Measurements from ENCODE around the gene UBE2E3.
"Not testable (repeated sequence)": the region's sequence is repeated elsewhere in the genome, so short reads cannot be mapped to it uniquely, and the experiment has no call there.

The UBE2E3 gene

DNA sequence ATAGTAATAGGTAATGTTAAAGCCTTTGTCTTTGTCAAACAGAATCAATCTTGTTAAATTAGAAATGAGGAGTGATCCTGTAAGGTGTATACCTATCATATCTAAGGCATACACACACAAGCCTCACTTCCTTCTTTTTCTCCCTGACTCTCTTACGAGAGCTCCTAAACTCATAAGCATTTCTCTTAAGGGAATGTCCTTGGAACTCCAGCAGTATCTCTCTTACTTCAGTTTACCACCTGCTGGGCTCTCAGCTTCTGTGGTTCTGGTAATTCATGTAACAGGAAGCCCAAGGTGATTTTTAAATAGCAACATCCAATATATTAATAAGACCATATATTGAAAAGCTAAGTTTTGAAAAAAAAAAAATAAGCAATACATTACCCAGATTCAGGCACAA is 85.9 kb downstream of the UBE2E3 start:
- Mint-ChIP-seq H3K4me1 (ENCODE audit: low read depth) (no peaks in the 10 kb centered on the region), H3K36me3 (ENCODE audit: low read depth) (peaks cover 15% of the 10 kb centered on the region), H3K9me3 (no peaks in the 10 kb centered on the region), H3K27me3 (no peaks in the 10 kb centered on the region), H3K4me3 (no peak overlapping the region), H3K27ac (no peak overlapping the region)

DNA sequence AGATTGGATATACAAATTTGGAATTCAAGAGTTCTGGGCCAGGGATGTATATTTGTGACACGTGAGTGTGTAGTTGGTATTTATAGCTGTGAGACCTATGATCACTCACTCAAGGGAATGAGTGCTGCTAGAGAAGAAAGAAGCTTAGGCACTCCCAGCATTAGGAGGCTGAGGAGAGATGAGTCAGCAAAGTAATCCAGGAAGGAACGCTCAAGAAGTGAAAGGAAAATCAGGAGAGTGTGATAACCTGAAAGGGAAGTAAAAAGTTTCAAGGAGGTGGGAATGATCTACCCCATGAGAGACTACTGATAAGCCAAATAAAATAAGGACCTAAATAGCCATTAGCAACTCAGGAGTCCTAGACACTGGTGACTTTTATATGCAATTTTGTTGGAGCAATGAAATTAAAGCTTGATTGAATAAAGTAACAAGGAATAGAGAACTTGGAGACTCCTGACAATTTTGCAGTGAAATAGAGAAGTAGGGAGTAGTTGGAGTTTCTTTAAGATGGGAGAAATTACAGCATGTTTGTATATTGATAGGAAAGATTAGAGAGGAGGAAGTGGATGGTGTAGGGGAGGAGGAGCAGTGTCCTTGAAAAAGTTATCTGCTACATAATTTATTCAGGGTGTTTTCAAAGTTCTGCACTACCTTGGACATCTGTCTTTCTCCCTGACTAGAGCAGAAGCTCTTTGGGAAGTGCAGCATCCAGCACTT is 89.9 kb downstream of the UBE2E3 start:
- Mint-ChIP-seq H3K4me3 (no peak overlapping the region), H3K27ac (no peak overlapping the region), H3K27me3 (no peaks in the 10 kb centered on the region), H3K36me3 (ENCODE audit: low read depth) (no peaks in the 10 kb centered on the region), H3K9me3 (no peaks in the 10 kb centered on the region), H3K4me1 (ENCODE audit: low read depth) (peaks cover 4% of the 10 kb centered on the region)

DNA sequence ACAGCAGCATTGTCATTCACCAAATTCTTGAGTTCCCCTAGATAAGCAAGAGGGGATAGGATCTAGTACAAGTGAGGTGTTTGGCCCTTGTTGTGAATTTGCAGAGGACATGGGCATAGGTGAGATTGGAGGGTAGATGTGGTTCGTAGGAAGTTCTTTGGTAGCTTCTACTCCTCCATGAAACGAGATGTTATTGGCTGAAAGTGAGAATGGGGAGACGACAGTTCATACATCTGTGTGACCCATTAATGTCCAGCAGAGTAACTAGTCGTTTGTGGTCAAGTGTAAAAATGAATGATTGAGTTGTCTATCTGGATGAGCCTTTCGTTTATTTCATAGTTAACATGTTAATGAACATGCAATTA is 90.4 kb downstream of the UBE2E3 start:
- H3K27ac Mint-ChIP-seq = no peak overlapping the region
- H3K4me3 Mint-ChIP-seq = no peak overlapping the region
- no peaks in the 10 kb centered on the region for H3K9me3 Mint-ChIP-seq
- peaks cover 4% of the 10 kb centered on the region for H3K4me1 Mint-ChIP-seq (ENCODE audit: low read depth)
- no peaks in the 10 kb centered on the region for H3K36me3 Mint-ChIP-seq (ENCODE audit: low read depth)
- H3K27me3 Mint-ChIP-seq = no peaks in the 10 kb centered on the region

DNA sequence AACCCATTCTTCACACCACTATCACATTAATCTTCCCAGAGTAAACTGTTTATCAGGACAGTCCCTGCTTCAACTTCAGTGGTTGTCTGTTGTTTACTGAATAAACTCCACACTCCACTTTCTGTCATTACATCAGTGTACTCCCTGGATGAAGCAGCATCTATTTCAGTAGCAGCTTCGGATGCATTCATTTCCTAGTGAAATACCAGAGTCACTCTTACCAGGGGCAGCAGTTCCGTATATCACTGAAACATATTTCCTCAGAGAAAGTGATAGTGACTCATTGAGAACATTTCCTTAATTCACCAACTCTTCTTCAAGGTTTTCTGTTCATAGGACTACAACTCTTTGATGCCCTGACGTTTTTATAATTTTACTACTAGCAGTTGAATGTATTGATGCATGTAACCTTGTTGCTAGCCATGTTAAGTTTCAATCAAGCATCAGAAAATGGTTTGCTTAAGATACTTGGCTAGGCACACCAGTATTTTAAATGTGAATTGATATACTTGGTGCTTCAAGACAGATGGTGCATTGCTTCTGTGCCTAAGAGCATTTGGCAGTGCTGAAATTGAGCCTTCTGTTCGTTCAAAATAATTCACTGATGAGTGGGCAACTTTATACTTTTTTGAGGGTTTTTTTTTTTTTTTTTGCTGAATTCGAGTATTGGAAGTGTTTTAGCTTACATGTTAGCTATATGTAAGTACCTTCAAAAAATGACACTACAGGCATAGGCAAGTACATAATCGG is 92.3 kb downstream of the UBE2E3 start:
- Mint-ChIP-seq H3K36me3 (ENCODE audit: low read depth) (no peaks in the 10 kb centered on the region), H3K9me3 (no peaks in the 10 kb centered on the region), H3K27ac (no peak overlapping the region), H3K27me3 (no peaks in the 10 kb centered on the region), H3K4me1 (ENCODE audit: low read depth) (peaks cover 8% of the 10 kb centered on the region), H3K4me3 (no peak overlapping the region)

DNA sequence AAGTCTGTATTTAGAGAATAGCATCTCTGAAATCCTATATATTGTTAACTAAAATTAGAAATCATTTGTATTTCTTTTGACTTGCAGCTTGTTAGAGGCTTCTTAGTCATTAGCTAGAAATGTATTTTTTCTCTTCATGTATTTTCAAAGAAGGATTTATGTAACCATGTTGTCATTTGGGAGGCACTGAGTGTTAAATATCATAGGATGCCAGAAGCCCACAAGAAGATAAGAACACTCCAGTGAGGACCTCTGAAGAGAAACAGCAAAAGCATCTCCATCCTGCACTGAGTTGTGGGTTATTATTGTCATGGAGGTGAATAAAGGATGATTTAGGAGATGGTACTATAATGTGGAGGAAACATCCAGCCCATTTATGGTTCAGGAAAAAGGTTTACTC is 93.5 kb downstream of the UBE2E3 start:
- Mint-ChIP-seq H3K4me1 (ENCODE audit: low read depth) (peaks cover 8% of the 10 kb centered on the region), H3K4me3 (no peak overlapping the region), H3K27me3 (no peaks in the 10 kb centered on the region), H3K36me3 (ENCODE audit: low read depth) (no peaks in the 10 kb centered on the region), H3K9me3 (no peaks in the 10 kb centered on the region), H3K27ac (no peak overlapping the region)

DNA sequence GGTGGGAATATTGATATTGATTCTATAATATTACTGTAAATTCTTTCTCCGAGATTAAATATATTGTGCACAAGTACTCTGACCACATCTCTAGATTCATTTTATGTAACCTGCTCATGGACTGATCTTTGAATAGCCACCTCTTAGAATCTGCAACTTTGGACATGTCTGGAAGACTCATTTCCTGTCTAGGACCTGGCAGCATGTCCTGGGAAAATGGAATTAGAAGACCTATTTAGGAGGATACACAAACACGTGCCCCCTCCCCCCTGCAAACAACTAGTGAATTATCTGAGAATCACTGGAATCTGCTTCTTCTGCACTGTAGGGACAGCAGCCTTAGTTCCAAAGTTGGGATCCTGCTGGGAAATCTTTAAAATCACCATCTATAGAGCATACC is 94.1 kb downstream of the UBE2E3 start:
- no peaks in the 10 kb centered on the region for H3K27me3 Mint-ChIP-seq
- no peaks in the 10 kb centered on the region for H3K36me3 Mint-ChIP-seq (ENCODE audit: low read depth)
- no peaks in the 10 kb centered on the region for H3K9me3 Mint-ChIP-seq
- H3K27ac Mint-ChIP-seq = no peak overlapping the region
- H3K4me3 Mint-ChIP-seq = no peak overlapping the region
- H3K4me1 Mint-ChIP-seq (ENCODE audit: low read depth) = peaks cover 8% of the 10 kb centered on the region

DNA sequence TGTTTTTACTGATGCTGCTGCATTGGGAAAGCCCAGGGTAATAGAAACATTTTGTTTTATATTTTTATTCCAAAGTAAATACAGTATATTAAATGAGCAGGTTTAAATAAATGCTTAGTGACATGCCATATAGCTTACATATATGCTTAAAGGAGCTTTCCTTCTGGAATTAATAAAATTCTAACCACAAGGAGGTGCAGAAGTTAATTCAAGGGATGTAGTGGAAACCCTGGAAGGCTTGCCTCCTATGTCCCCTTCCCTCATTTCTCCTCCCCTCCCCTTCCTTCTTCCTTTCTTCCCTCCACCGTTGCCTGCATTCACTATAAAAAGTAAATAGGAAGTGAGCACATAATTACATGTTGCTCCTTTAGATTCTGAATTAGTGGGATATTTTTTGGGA is 96.3 kb downstream of the UBE2E3 start:
- no peak overlapping the region for H3K4me3 Mint-ChIP-seq
- no peak overlapping the region for H3K27ac Mint-ChIP-seq
- no peaks in the 10 kb centered on the region for H3K9me3 Mint-ChIP-seq
- H3K27me3 Mint-ChIP-seq = no peaks in the 10 kb centered on the region
- H3K4me1 Mint-ChIP-seq (ENCODE audit: low read depth) = peaks cover 8% of the 10 kb centered on the region
- H3K36me3 Mint-ChIP-seq (ENCODE audit: low read depth) = no peaks in the 10 kb centered on the region

DNA sequence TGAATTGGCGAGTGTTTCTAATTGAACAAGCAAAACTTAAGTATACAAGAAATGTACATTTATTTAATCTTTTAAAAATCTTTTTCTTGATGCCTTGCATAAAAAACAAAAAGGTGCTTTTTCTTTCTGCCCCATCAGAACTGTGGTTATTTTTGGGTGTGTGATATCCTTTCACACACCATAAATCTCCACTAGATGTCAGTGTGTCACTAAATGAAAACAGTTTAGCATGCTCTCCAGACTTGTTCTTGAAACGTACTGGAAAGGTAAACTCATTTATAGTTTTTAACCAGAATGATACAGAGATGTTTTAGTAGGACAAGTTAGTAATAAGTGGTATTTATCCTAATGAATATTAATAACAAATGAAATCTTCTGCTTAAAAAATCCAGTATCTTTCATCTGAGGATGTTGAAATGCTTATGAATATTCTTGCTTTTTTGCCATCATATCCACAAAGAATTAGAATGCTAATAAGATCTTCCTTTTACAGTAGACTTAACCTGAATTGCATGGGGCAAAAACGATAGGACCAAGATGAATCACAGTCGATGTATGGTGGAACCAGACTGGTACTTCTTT is 96.8 kb downstream of the UBE2E3 start:
- Mint-ChIP-seq H3K4me1 (ENCODE audit: low read depth) (peaks cover 7% of the 10 kb centered on the region), H3K36me3 (ENCODE audit: low read depth) (no peaks in the 10 kb centered on the region), H3K4me3 (no peak overlapping the region), H3K27me3 (no peaks in the 10 kb centered on the region), H3K9me3 (no peaks in the 10 kb centered on the region), H3K27ac (no peak overlapping the region)

DNA sequence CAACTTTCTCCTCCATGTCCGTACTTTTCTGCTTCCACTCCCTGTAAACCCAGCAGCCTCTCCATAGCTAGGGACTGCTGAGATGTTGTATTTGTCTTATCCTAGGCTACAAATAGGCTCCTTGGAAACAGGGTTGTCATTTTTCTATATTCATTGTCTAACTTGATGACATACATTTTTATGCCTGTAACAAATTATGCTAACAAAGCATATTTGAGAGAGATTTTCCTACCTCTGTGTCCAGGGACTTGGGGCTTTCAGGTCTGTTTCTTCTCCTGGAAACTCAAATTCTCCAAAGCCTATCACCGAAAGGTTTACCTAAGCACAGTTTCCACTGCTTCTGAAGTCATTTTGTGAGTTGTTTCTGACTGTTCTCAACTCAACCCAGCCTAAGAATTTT is 102.7 kb downstream of the UBE2E3 start:
- Mint-ChIP-seq H3K27me3 (peaks cover 4% of the 10 kb centered on the region), H3K9me3 (no peaks in the 10 kb centered on the region), H3K27ac (no peak overlapping the region), H3K4me1 (ENCODE audit: low read depth) (no peaks in the 10 kb centered on the region), H3K4me3 (no peak overlapping the region), H3K36me3 (ENCODE audit: low read depth) (no peaks in the 10 kb centered on the region)

DNA sequence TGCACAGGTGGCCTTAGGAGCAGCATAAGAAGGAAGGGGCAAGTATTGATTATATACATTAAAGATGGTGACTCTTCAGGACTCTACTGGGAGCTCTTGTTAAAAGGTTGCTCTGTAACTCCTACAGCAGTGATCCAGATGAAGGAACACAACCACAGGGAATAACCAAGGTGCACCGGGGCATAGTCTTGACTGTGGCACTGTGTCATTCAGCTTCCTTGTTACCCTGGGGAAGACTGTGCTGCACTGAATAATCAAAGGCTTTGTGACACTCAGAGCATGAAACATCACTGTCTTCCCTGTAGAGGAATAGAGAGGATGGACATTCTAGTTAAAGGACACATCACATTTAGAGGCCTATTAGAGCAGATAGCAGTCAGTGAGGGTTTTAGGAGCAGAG is 105.3 kb downstream of the UBE2E3 start:
- H3K36me3 Mint-ChIP-seq (ENCODE audit: low read depth) = no peaks in the 10 kb centered on the region
- no peak overlapping the region for H3K4me3 Mint-ChIP-seq
- peaks cover 6% of the 10 kb centered on the region for H3K9me3 Mint-ChIP-seq
- no peak overlapping the region for H3K27ac Mint-ChIP-seq
- H3K27me3 Mint-ChIP-seq = peaks cover 4% of the 10 kb centered on the region
- H3K4me1 Mint-ChIP-seq (ENCODE audit: low read depth) = no peaks in the 10 kb centered on the region

DNA sequence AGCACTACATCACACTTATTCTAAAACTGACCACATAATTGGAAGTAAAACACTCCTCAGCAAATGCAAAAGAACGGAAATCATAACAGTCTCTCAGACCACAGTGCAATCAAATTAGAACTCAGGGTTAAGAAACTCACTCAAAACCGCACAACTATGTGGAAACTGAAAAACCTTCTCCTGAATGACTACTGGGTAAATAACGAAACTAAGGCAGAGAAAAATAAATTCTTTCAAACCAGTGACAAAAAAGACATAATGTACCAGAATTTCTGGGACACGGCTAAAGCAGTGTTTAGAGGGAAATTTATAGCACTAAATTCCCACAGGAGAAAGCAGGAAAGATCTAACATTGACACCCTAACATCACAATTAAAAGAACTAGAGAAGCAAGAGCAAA is 111.5 kb downstream of the UBE2E3 start:
- not testable (repeated sequence) for H3K36me3 Mint-ChIP-seq (ENCODE audit: low read depth); H3K27ac Mint-ChIP-seq

DNA sequence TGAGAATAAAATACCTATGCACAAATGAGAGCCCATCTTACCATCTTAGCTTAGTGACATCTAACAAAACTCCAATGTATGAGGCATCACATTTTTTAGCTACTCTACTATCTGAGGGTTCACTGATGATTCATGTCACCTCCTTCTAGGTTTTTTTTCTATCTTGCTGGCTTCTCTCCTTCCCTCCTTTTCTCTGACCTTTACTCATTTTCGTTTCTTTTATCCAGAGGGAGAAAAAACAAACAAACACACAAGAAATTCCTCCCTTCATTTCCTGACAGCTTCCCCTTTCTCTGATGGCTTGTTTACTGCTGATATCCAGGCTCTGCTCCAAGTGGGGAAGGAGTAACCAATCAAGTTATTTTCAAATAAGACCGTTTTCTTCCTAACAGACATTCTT is 115.1 kb downstream of the UBE2E3 start:
- Mint-ChIP-seq H3K4me3 (no peak overlapping the region), H3K9me3 (peaks cover 20% of the 10 kb centered on the region), H3K4me1 (ENCODE audit: low read depth) (no peaks in the 10 kb centered on the region), H3K27ac (no peak overlapping the region), H3K36me3 (ENCODE audit: low read depth) (no peaks in the 10 kb centered on the region), H3K27me3 (no peaks in the 10 kb centered on the region)

More for the DNA sequence above, 111.5 kb downstream of the UBE2E3 start:
- H3K9me3 Mint-ChIP-seq = peaks cover 23% of the 10 kb centered on the region
- not testable (repeated sequence) for H3K4me3 Mint-ChIP-seq; H3K4me1 Mint-ChIP-seq (ENCODE audit: low read depth); H3K27me3 Mint-ChIP-seq

DNA sequence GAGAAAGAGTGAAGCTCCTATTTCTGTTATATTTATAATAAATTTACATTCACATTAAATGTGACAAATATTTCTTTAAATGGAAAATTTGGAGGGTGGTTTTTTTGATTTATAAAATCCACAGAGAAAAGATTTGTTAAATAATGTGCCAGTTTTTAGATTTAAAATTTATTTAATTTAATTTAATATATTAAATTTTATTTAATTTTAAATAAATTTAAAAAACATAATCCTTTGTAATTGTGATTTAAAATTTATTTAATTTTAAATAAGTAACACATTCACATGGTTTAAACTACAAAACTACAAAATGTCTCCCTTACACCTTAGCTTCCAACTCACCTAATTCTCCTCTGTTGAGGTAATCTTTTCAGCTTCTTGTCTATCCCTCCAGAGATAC is 123.3 kb downstream of the UBE2E3 start:
- Mint-ChIP-seq H3K4me1 (ENCODE audit: low read depth) (peaks cover 43% of the 10 kb centered on the region), H3K27me3 (no peaks in the 10 kb centered on the region), H3K4me3 (no peak overlapping the region), H3K36me3 (ENCODE audit: low read depth) (no peaks in the 10 kb centered on the region), H3K27ac (no peak overlapping the region), H3K9me3 (no peaks in the 10 kb centered on the region)

DNA sequence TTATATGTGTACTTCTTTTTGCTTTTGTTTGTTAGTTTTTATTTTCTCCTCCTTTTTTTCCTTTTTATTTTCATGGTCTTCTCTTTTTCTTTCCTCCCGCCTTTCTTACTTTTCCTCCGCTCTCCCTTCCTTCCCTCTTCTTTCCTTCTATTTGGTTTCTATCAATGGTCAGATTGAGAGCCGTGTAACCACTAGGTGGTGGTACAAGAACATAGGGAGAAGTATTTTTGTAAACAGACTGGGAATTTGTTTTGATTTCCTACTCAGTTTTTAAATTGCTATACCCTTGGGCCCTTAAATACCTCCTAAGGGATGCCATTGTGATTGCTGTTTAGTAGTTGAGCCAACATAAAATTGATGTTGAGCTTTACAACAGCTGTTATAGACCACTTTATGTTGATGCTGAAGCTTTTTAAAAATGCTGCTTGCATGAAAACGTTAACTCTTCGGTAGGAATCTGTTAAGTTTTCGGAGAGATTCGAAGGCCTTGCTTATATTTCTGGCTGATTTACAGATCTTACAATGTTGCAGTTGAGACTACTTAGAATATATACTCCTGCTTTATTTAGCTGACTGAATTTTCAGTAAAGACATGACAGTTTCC is 124.2 kb downstream of the UBE2E3 start:
- Mint-ChIP-seq H3K4me1 (ENCODE audit: low read depth) (peaks cover 49% of the 10 kb centered on the region), H3K27ac (no peak overlapping the region), H3K27me3 (no peaks in the 10 kb centered on the region), H3K9me3 (no peaks in the 10 kb centered on the region), H3K36me3 (ENCODE audit: low read depth) (no peaks in the 10 kb centered on the region), H3K4me3 (no peak overlapping the region)

DNA sequence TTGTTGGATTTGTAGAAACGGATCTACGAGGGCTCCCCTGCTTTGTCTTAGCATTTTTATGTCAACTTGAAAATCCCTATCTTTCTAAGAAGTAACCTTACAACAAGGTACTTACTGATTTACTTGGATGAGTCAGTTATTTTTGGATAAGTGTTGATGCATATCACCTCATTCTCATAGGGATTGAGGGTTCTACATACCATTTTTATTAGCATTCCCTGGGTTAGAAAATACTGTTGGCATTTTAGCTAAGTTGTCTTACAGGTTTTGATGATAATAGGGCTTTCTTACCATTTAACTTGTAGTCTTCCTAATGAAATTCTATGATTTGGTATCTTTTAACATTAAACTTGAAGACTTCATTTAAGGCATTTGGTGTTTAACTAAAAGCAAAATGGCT is 125.2 kb downstream of the UBE2E3 start:
- Mint-ChIP-seq H3K27ac (peak overlapping the region; percentile 85), H3K36me3 (ENCODE audit: low read depth) (no peaks in the 10 kb centered on the region), H3K27me3 (no peaks in the 10 kb centered on the region), H3K9me3 (no peaks in the 10 kb centered on the region), H3K4me3 (no peak overlapping the region), H3K4me1 (ENCODE audit: low read depth) (peaks cover 49% of the 10 kb centered on the region)

Measured in stimulated activated naive CD8-positive, alpha-beta T cell treated with anti-CD3 and anti-CD28 coated beads, Interleukin-15, Interleukin-2, amounts not matched to agents 100 ng/mL and 50 ng/mL, for 24 hours (primary cell).